WTC11 (cell line): Measurements from ENCODE around the gene UCP3.

Experiments used
- CTCF ChIP-seq: fragments of 200-600 bp; IDR thresholded peaks from 2 replicates; pipeline ENCODE4 v1.8.0; 2022; ENCODE audit warnings: antibody characterized with exemption
- MLX ChIP-seq: sonication (generic); formaldehyde crosslinking; IDR thresholded peaks from 2 replicates; pipeline ENCODE4 v1.8.1; 2023; ENCODE audit warnings: mild to moderate bottlenecking, missing genetic modification reagents, moderate library complexity
- SMAD3 ChIP-seq: sonication (generic); formaldehyde crosslinking; IDR thresholded peaks from 2 replicates; pipeline ENCODE4 v1.8.0; 2022; ENCODE audit warnings: missing genetic modification reagents, mild to moderate bottlenecking, borderline replicate concordance
- TEAD1 ChIP-seq: sonication (generic); formaldehyde crosslinking; IDR thresholded peaks from 2 replicates; pipeline ENCODE4 v1.8.0; 2022; ENCODE audit warnings: mild to moderate bottlenecking, missing genetic modification reagents
- TP53 ChIP-seq: sonication (generic); formaldehyde crosslinking; IDR thresholded peaks from 2 replicates; pipeline ENCODE4 v1.8.1; 2023; ENCODE audit warnings: mild to moderate bottlenecking, missing genetic modification reagents
- TF ChIP-seq, protein P1 (sequence below): fragments of 250-450 bp; sonication (Bioruptor Pico); IDR thresholded peaks from 2 replicates; pipeline ENCODE4 v1.9.0; 2021; ENCODE audit warnings: mild to moderate bottlenecking
- TF ChIP-seq, protein P2 (sequence below): sonication (generic); formaldehyde crosslinking; IDR thresholded peaks from 2 replicates; pipeline ENCODE4 v1.8.0; 2023; ENCODE audit warnings: missing genetic modification reagents, mild to moderate bottlenecking, borderline replicate concordance
- TF ChIP-seq, protein P3 (sequence below): sonication (generic); formaldehyde crosslinking; IDR thresholded peaks from 2 replicates; pipeline ENCODE4 v1.8.0; 2023; ENCODE audit warnings: missing genetic modification reagents
- TF ChIP-seq, protein P4 (sequence below): sonication (generic); formaldehyde crosslinking; IDR thresholded peaks from 2 replicates; pipeline ENCODE4 v1.8.1; 2022; ENCODE audit warnings: mild to moderate bottlenecking, missing genetic modification reagents, moderate library complexity, borderline replicate concordance
- TF ChIP-seq, protein P5 (sequence below): sonication (generic); formaldehyde crosslinking; IDR thresholded peaks from 2 replicates; pipeline ENCODE4 v1.8.0; 2022; ENCODE audit warnings: mild to moderate bottlenecking, missing genetic modification reagents

DNA sequence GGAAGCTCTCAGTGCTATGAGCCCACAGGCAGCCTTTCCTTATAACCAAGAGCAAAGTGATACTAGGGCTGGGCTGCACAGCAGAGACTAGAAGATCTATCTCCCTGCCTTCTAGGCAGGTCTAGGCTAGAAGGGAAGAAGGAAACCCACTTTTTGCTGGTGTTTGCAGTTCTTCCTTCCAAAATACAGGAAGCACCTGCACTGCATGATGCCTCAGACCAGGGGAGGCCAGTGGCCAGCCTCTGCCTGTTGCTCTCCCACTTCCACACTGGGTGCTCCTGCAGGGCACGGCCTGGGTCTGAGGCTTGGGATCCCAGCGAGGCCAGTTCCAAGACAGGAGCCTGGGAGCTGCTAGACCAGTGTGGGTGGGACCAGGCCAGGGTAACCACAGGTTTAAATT lies 6.0 kb upstream of the UCP3 start:
- TF ChIP-seq CTCF = no peak
- TF ChIP-seq, protein P1, sequence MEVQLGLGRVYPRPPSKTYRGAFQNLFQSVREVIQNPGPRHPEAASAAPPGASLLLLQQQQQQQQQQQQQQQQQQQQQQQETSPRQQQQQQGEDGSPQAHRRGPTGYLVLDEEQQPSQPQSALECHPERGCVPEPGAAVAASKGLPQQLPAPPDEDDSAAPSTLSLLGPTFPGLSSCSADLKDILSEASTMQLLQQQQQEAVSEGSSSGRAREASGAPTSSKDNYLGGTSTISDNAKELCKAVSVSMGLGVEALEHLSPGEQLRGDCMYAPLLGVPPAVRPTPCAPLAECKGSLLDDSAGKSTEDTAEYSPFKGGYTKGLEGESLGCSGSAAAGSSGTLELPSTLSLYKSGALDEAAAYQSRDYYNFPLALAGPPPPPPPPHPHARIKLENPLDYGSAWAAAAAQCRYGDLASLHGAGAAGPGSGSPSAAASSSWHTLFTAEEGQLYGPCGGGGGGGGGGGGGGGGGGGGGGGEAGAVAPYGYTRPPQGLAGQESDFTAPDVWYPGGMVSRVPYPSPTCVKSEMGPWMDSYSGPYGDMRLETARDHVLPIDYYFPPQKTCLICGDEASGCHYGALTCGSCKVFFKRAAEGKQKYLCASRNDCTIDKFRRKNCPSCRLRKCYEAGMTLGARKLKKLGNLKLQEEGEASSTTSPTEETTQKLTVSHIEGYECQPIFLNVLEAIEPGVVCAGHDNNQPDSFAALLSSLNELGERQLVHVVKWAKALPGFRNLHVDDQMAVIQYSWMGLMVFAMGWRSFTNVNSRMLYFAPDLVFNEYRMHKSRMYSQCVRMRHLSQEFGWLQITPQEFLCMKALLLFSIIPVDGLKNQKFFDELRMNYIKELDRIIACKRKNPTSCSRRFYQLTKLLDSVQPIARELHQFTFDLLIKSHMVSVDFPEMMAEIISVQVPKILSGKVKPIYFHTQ (CRISPR knock-in tag) = no peak
- no peak for TF ChIP-seq TP53 (CRISPR knock-in tag)
- TF ChIP-seq SMAD3 (CRISPR knock-in tag) = no peak
- no peak for TF ChIP-seq MLX (CRISPR knock-in tag)
- TF ChIP-seq, protein P2, sequence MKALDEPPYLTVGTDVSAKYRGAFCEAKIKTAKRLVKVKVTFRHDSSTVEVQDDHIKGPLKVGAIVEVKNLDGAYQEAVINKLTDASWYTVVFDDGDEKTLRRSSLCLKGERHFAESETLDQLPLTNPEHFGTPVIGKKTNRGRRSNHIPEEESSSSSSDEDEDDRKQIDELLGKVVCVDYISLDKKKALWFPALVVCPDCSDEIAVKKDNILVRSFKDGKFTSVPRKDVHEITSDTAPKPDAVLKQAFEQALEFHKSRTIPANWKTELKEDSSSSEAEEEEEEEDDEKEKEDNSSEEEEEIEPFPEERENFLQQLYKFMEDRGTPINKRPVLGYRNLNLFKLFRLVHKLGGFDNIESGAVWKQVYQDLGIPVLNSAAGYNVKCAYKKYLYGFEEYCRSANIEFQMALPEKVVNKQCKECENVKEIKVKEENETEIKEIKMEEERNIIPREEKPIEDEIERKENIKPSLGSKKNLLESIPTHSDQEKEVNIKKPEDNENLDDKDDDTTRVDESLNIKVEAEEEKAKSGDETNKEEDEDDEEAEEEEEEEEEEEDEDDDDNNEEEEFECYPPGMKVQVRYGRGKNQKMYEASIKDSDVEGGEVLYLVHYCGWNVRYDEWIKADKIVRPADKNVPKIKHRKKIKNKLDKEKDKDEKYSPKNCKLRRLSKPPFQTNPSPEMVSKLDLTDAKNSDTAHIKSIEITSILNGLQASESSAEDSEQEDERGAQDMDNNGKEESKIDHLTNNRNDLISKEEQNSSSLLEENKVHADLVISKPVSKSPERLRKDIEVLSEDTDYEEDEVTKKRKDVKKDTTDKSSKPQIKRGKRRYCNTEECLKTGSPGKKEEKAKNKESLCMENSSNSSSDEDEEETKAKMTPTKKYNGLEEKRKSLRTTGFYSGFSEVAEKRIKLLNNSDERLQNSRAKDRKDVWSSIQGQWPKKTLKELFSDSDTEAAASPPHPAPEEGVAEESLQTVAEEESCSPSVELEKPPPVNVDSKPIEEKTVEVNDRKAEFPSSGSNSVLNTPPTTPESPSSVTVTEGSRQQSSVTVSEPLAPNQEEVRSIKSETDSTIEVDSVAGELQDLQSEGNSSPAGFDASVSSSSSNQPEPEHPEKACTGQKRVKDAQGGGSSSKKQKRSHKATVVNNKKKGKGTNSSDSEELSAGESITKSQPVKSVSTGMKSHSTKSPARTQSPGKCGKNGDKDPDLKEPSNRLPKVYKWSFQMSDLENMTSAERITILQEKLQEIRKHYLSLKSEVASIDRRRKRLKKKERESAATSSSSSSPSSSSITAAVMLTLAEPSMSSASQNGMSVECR = no peak
- TF ChIP-seq TEAD1 (CRISPR knock-in tag) = no peak
- TF ChIP-seq, protein P3, sequence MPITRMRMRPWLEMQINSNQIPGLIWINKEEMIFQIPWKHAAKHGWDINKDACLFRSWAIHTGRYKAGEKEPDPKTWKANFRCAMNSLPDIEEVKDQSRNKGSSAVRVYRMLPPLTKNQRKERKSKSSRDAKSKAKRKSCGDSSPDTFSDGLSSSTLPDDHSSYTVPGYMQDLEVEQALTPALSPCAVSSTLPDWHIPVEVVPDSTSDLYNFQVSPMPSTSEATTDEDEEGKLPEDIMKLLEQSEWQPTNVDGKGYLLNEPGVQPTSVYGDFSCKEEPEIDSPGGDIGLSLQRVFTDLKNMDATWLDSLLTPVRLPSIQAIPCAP = no peak
- TF ChIP-seq, protein P4, sequence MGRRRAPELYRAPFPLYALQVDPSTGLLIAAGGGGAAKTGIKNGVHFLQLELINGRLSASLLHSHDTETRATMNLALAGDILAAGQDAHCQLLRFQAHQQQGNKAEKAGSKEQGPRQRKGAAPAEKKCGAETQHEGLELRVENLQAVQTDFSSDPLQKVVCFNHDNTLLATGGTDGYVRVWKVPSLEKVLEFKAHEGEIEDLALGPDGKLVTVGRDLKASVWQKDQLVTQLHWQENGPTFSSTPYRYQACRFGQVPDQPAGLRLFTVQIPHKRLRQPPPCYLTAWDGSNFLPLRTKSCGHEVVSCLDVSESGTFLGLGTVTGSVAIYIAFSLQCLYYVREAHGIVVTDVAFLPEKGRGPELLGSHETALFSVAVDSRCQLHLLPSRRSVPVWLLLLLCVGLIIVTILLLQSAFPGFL = no peak
- TF ChIP-seq, protein P5, sequence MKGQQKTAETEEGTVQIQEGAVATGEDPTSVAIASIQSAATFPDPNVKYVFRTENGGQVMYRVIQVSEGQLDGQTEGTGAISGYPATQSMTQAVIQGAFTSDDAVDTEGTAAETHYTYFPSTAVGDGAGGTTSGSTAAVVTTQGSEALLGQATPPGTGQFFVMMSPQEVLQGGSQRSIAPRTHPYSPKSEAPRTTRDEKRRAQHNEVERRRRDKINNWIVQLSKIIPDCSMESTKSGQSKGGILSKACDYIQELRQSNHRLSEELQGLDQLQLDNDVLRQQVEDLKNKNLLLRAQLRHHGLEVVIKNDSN = no peak
